NB4 (cell line): ENCODE measurements around the gene CDC14B.
"Not testable (repeated sequence)": the region's sequence is repeated elsewhere in the genome, so short reads cannot be mapped to it uniquely, and the experiment has no call there.

Experiments used
- MYC ChIP-seq: IDR thresholded peaks from 2 replicates; pipeline ENCODE4 v1.6.1; 2011; ENCODE audit warnings: low read depth, low read length
- POLR2A ChIP-seq: IDR thresholded peaks from 2 replicates; pipeline ENCODE4 v1.6.1; 2011; ENCODE audit warnings: mild to moderate bottlenecking; ENCODE audit not compliant: insufficient read length; ENCODE audit errors: extremely low read depth
- TF ChIP-seq, protein P1 (sequence below): IDR thresholded peaks from one replicate; pipeline ENCODE4 v1.5.1; 2012; ENCODE audit warnings: low read depth, low read length

DNA sequence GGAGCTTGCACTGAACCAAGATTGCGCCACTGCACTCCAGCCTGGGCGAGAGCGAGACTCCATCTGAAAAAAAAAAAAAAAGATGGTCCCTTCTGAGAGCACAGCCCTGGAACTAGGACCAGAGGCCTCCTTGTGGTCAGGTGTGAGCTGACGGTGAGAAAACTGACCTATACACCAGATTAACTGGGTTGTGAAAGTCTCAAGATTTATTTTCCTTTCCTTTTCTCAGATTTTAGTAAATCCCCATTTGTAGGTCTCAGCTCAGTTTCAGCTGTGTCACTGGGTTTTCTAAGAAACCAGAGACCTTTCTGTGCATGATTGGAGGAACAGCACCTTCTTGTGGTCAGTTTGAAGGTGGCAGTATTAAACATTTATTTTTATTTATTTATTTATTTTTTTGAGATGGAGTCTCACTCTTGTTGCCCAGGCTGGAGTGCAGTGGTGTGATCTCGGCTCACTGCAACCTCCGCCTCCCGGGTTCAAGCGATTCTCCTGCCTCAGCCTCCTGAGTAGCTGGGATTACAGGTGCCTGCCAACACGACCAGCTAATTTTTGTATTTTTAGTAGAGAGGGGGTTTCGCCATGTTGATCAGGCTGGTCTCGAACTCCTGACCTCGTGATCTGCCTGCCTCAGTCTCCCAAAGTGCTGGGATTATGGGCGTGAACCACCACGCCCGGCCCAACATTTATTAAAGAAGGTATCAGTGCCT lies 47.2 kb upstream of the CDC14B start:
- TF ChIP-seq, protein P1, sequence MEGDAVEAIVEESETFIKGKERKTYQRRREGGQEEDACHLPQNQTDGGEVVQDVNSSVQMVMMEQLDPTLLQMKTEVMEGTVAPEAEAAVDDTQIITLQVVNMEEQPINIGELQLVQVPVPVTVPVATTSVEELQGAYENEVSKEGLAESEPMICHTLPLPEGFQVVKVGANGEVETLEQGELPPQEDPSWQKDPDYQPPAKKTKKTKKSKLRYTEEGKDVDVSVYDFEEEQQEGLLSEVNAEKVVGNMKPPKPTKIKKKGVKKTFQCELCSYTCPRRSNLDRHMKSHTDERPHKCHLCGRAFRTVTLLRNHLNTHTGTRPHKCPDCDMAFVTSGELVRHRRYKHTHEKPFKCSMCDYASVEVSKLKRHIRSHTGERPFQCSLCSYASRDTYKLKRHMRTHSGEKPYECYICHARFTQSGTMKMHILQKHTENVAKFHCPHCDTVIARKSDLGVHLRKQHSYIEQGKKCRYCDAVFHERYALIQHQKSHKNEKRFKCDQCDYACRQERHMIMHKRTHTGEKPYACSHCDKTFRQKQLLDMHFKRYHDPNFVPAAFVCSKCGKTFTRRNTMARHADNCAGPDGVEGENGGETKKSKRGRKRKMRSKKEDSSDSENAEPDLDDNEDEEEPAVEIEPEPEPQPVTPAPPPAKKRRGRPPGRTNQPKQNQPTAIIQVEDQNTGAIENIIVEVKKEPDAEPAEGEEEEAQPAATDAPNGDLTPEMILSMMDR = peak; percentile 37
- not testable (repeated sequence) for TF ChIP-seq POLR2A, MYC
